Measurements from ENCODE around the gene PGAM2.

- TF ChIP-seq, protein P1, sequence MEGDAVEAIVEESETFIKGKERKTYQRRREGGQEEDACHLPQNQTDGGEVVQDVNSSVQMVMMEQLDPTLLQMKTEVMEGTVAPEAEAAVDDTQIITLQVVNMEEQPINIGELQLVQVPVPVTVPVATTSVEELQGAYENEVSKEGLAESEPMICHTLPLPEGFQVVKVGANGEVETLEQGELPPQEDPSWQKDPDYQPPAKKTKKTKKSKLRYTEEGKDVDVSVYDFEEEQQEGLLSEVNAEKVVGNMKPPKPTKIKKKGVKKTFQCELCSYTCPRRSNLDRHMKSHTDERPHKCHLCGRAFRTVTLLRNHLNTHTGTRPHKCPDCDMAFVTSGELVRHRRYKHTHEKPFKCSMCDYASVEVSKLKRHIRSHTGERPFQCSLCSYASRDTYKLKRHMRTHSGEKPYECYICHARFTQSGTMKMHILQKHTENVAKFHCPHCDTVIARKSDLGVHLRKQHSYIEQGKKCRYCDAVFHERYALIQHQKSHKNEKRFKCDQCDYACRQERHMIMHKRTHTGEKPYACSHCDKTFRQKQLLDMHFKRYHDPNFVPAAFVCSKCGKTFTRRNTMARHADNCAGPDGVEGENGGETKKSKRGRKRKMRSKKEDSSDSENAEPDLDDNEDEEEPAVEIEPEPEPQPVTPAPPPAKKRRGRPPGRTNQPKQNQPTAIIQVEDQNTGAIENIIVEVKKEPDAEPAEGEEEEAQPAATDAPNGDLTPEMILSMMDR (IDR thresholded peaks at IDR 0.05): no peak
- TF ChIP-seq POLR2A (IDR thresholded peaks at IDR 0.05) (no peak), POLR2AphosphoS5 (IDR thresholded peaks at IDR 0.05) (no peak), EP300 (IDR thresholded peaks at IDR 0.05) (no peak)
Measured at GRCh38 chr7:44059219-44060090, 5.9 kb downstream of the PGAM2 start.

All from suprapubic skin (tissue), 4 donors.